Measurements from ENCODE around the gene FAM3C.

GRCh38 chr7:121388950-121389349, 7.2 kb downstream of the FAM3C start:
- TF ChIP-seq CTCF (IDR thresholded peaks at IDR 0.05) = no peak
- TF ChIP-seq POLR2A (IDR thresholded peaks at IDR 0.05) = no peak
- no peak for TF ChIP-seq POLR2AphosphoS5 (IDR thresholded peaks at IDR 0.05)

All from gastroesophageal sphincter (tissue), 3 donors.